ENCODE measurements around the gene RAMP2.

- TF ChIP-seq ZNF384 (IDR thresholded peaks at IDR 0.05) (no peak), SP1 (IDR thresholded peaks at IDR 0.05) (no peak), FOXK2 (IDR thresholded peaks at IDR 0.05) (no peak), SUZ12 (IDR thresholded peaks at IDR 0.05) (no peak), FOXA1 (IDR thresholded peaks at IDR 0.05) (no peak), TARDBP (IDR thresholded peaks at IDR 0.05) (no peak), NFRKB (IDR thresholded peaks at IDR 0.05) (no peak), CTBP1 (IDR thresholded peaks at IDR 0.05; ENCODE audit: borderline replicate concordance) (no peak), ELF4 (IDR thresholded peaks at IDR 0.05) (no peak), L3MBTL2 (conservative IDR thresholded peaks at IDR 0.05) (no peak)
- TF ChIP-seq, protein P1, sequence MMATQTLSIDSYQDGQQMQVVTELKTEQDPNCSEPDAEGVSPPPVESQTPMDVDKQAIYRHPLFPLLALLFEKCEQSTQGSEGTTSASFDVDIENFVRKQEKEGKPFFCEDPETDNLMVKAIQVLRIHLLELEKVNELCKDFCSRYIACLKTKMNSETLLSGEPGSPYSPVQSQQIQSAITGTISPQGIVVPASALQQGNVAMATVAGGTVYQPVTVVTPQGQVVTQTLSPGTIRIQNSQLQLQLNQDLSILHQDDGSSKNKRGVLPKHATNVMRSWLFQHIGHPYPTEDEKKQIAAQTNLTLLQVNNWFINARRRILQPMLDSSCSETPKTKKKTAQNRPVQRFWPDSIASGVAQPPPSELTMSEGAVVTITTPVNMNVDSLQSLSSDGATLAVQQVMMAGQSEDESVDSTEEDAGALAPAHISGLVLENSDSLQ (IDR thresholded peaks at IDR 0.05): no peak
Observed at GRCh38 chr17:42795061-42795460, 34.0 kb downstream of the RAMP2 start.
